Measurements from ENCODE around the gene EPS8. TPM values are rescaled to one million over a fixed set of nuclear protein-coding genes. Genes with fewer than 3 reads are reported as not detected.

EPS8 gene
- total and polyA plus RNA-seq, 2 experiments from 2014 or later, result 43.1 to 83.2 TPM

DNA sequence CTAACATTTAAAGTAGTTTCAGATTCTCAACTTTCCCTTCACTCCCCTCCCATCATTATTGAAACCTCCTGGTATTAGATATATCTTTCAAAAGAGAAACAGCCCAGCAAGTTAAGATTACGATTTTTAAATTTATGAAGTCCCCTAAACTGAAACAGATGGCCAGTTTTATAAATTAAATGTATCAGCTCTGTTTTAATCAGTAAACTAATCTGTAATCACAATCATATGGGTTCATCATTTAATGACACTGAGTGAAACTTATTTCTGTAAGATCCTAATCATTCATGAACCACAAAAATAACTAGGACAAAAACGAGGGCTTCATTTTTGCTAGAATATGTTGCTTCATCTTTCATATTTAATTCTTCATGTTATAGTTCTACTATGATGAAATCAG lies 137.8 kb downstream of the EPS8 start:
- TF ChIP-seq EZH2 (IDR thresholded peaks at IDR 0.05; ENCODE audit: borderline replicate concordance) (no peak), EZH2phosphoT487 (IDR thresholded peaks at IDR 0.05; ENCODE audit: low read depth, severe bottlenecking, unreplicated experiment) (no peak)
- TF ChIP-seq, protein P1, sequence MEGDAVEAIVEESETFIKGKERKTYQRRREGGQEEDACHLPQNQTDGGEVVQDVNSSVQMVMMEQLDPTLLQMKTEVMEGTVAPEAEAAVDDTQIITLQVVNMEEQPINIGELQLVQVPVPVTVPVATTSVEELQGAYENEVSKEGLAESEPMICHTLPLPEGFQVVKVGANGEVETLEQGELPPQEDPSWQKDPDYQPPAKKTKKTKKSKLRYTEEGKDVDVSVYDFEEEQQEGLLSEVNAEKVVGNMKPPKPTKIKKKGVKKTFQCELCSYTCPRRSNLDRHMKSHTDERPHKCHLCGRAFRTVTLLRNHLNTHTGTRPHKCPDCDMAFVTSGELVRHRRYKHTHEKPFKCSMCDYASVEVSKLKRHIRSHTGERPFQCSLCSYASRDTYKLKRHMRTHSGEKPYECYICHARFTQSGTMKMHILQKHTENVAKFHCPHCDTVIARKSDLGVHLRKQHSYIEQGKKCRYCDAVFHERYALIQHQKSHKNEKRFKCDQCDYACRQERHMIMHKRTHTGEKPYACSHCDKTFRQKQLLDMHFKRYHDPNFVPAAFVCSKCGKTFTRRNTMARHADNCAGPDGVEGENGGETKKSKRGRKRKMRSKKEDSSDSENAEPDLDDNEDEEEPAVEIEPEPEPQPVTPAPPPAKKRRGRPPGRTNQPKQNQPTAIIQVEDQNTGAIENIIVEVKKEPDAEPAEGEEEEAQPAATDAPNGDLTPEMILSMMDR (IDR thresholded peaks at IDR 0.05; ENCODE audit: poor library complexity), result no peak
- peak overlapping the region; percentile 24 for H3K4me2 ChIP-seq
- H2AFZ ChIP-seq, result no peak overlapping the region
- WGBS (ENCODE audit: low lambda C conversion rate, missing lambda C conversion rate), result 56% methylated on average over 2 of the region's 2 CpGs
- no peaks in the 10 kb centered on the region for H3K36me3 ChIP-seq (replicated peaks; ENCODE audit: insufficient read depth, low read depth)
- H3K9me3 ChIP-seq (ENCODE audit: low read depth), result no peaks in the 10 kb centered on the region
- no peaks in the 10 kb centered on the region for H3K4me1 ChIP-seq (ENCODE audit: insufficient read depth)
- H3K27ac ChIP-seq, result peak overlapping the region; percentile 62
- no peaks in the 10 kb centered on the region for H3K27me3 ChIP-seq
- no peak for DNase-seq (ENCODE audit: low spot score)
- H4K20me1 ChIP-seq (ENCODE audit: insufficient read depth, poor library complexity, severe bottlenecking), result no peaks in the 10 kb centered on the region
- H3K79me2 ChIP-seq, result no peaks in the 10 kb centered on the region
- no peaks in the 10 kb centered on the region for H3K9me2 ChIP-seq (replicated peaks; ENCODE audit: insufficient read depth)
- no peak overlapping the region for H3K4me3 ChIP-seq

DNA sequence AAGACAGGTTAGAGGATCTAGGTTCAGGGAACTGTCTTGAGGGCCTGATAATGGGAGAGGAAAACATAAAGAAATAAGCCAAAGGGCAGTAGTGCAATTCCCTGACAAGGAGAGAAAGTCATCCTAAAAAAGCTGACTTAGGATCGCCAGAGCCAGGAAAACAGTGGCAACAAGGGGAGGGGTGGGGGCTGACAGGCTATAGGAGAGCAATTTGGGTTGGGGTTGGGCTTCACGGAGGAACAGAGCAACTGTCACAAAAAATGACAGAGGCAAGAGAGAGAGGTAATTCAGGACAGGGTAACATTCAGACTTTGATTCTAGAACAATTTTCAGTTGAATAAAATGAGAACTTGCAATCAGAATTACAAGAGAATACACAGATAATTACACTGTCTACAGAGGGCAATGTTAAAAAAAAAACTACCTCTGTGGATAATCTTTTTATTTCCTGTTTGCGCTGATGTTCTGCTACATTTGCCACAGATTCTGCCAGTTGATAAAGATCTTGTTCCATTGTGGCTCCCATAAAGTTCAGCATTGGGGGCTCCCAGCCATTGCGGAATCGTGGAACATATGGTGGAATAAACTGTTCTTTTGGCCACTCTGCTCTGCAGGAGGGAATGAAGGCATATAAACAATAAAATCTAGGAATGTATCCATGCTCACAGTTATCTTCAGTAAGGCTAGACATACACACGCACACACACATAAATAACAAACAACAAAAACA lies 138.6 kb downstream of the EPS8 start:
- Histone ChIP-seq H3K9me2 (replicated peaks; ENCODE audit: insufficient read depth) (no peaks in the 10 kb centered on the region), H3K9me3 (ENCODE audit: low read depth) (no peaks in the 10 kb centered on the region), H3K4me2 (peak overlapping the region; percentile 24), H3K27ac (peak overlapping the region; percentile 62), H3K36me3 (replicated peaks; ENCODE audit: insufficient read depth, low read depth) (no peaks in the 10 kb centered on the region), H2AFZ (no peak overlapping the region), H3K27me3 (no peaks in the 10 kb centered on the region), H3K4me1 (ENCODE audit: insufficient read depth) (no peaks in the 10 kb centered on the region), H4K20me1 (ENCODE audit: insufficient read depth, poor library complexity, severe bottlenecking) (no peaks in the 10 kb centered on the region), H3K79me2 (no peaks in the 10 kb centered on the region), H3K4me3 (no peak overlapping the region)
- no peak for TF ChIP-seq EZH2 (IDR thresholded peaks at IDR 0.05; ENCODE audit: borderline replicate concordance)
- no peak for TF ChIP-seq EZH2phosphoT487 (IDR thresholded peaks at IDR 0.05; ENCODE audit: low read depth, severe bottlenecking, unreplicated experiment)
- TF ChIP-seq, protein P1 (IDR thresholded peaks at IDR 0.05; ENCODE audit: poor library complexity), result no peak
- no peak for DNase-seq (ENCODE audit: low spot score)
- 56% methylated on average over 6 of the region's 6 CpGs for WGBS (ENCODE audit: low lambda C conversion rate, missing lambda C conversion rate)

DNA sequence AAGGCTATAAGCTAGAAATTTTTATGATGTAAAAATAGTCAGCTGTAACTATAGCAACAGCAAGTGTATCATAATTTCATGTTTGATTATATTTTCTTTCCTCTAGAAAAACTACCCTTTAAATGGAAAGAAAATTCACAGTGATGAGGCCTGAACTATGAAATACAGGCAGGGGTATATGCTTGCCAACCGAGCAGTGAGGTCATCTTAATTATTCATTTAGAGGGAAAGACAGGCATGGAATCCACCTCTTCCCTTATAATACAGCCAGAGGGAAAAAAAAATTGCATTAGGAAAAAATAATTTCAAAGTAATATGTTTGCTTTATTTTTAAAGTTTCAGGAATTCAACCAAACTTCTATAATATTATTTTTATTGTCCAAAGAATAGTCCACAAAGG lies 139.8 kb downstream of the EPS8 start:
- no peaks in the 10 kb centered on the region for H3K9me2 ChIP-seq (replicated peaks; ENCODE audit: insufficient read depth)
- H3K4me2 ChIP-seq, result no peak overlapping the region
- TF ChIP-seq, protein P1 (IDR thresholded peaks at IDR 0.05; ENCODE audit: poor library complexity), result no peak
- no peak for TF ChIP-seq EZH2 (IDR thresholded peaks at IDR 0.05; ENCODE audit: borderline replicate concordance)
- 97% methylated on average over 1 of the region's 1 CpG for WGBS (ENCODE audit: low lambda C conversion rate, missing lambda C conversion rate)
- DNase-seq (ENCODE audit: low spot score), result no peak
- H4K20me1 ChIP-seq (ENCODE audit: insufficient read depth, poor library complexity, severe bottlenecking), result no peaks in the 10 kb centered on the region
- H2AFZ ChIP-seq, result no peak overlapping the region
- no peaks in the 10 kb centered on the region for H3K36me3 ChIP-seq (replicated peaks; ENCODE audit: insufficient read depth, low read depth)
- no peak overlapping the region for H3K27ac ChIP-seq
- H3K9me3 ChIP-seq (ENCODE audit: low read depth), result no peaks in the 10 kb centered on the region
- no peaks in the 10 kb centered on the region for H3K4me1 ChIP-seq (ENCODE audit: insufficient read depth)
- no peaks in the 10 kb centered on the region for H3K79me2 ChIP-seq
- no peaks in the 10 kb centered on the region for H3K27me3 ChIP-seq
- no peak overlapping the region for H3K4me3 ChIP-seq
